ENCODE results near the gene HMOX1. TPM values are rescaled to one million over a fixed set of nuclear protein-coding genes. Genes with fewer than 3 reads are reported as not detected.

Gene HMOX1
- total and polyA plus RNA-seq, 2 of the 8 experiments (the other 6 are each of a cell fraction or from before 2014, with no cell fraction given) = 25.0 to 41.6 TPM

- no peaks in the 10 kb centered on the region for H3K79me2 ChIP-seq (ENCODE audit: control insufficient read depth in 1 of 2, insufficient read depth in 2 of 2, low read length in 2 of 2)
- no peak for FAIRE-seq
- TF ChIP-seq SAP30 (IDR thresholded peaks at IDR 0.05; ENCODE audit: insufficient read depth, insufficient replicate concordance, low read length) (no peak), ZNF274 (IDR thresholded peaks at IDR 0.05; ENCODE audit: borderline replicate concordance, extremely low read depth, low read length) (no peak), CHD2 (IDR thresholded peaks at IDR 0.05; ENCODE audit: low read length) (no peak), SIRT6 (IDR thresholded peaks at IDR 0.05; ENCODE audit: low read length) (no peak), USF2 (IDR thresholded peaks at IDR 0.05; ENCODE audit: low read length) (no peak), RNF2 (IDR thresholded peaks at IDR 0.05; ENCODE audit: borderline replicate concordance, low read depth, low read length, missing control alignments, poor library complexity, severe bottlenecking) (no peak), JUN (IDR thresholded peaks at IDR 0.05; ENCODE audit: low read depth, low read length) (no peak), BRCA1 (IDR thresholded peaks at IDR 0.05; ENCODE audit: low read depth, low read length) (no peak), CBX5 (IDR thresholded peaks at IDR 0.05; ENCODE audit: low read depth, low read length) (no peak), GTF2F1 (IDR thresholded peaks at IDR 0.05; ENCODE audit: borderline replicate concordance, low read depth, low read length) (no peak)
- H4K20me1 ChIP-seq (replicated peaks in 1 of 2; ENCODE audit: control insufficient read depth in 1 of 2, insufficient read depth in 2 of 2, low read length in 2 of 2) = peaks cover 2% of the 10 kb centered on the region in 2 experiments
- H2BK15ac ChIP-seq (ENCODE audit: low read length) = no peak overlapping the region
- H3K23me2 ChIP-seq (ENCODE audit: low read depth, low read length) = peaks cover 13% of the 10 kb centered on the region; the same call in 1 of the 2 replicates
- 0 out of 7 replicates have a peak overlapping the region, but pooled peaks of 1 of the 4 experiments have one; percentile 34 for H3K9ac ChIP-seq (replicated peaks in 1 of 4; ENCODE audit: extremely low read depth in 1 of 4, low read depth in 3 of 4, low read length in 3 of 4)
- POLR2A ChIA-PET (ENCODE audit: partially characterized antibody) = no interaction called here
- peaks cover 0 to 9% (median under 1%) of the 10 kb centered on the region in 4 experiments; a peak in 4 of 7 replicates for H3K4me1 ChIP-seq (replicated peaks in 1 of 4; ENCODE audit: control insufficient read depth in 3 of 4, insufficient read depth in 4 of 4, low read length in 3 of 4)
- H2BK20ac ChIP-seq (ENCODE audit: low read length) = no peak overlapping the region
- H3K56ac ChIP-seq (replicated peaks; ENCODE audit: insufficient read length, low read depth, low read length) = no peak overlapping the region
- peaks cover 2 to 4% (median 3%) of the 10 kb centered on the region in 4 experiments; a peak in 4 of 8 replicates for H3K36me3 ChIP-seq (ENCODE audit: control insufficient read depth in 2 of 4, insufficient read depth in 4 of 4, low read length in 3 of 4)
- H3K9me3 ChIP-seq (ENCODE audit: insufficient read depth in 2 of 2, low read depth in 1 of 2, low read length in 1 of 2) = no peaks in the 10 kb centered on the region
- H4K91ac ChIP-seq (replicated peaks; ENCODE audit: insufficient read length, low read length) = no peak overlapping the region
- no peak overlapping the region for H2BK120ac ChIP-seq (replicated peaks; ENCODE audit: low read depth, low read length)
- H3K79me1 ChIP-seq (ENCODE audit: low read depth, low read length) = no peaks in the 10 kb centered on the region; the same call in 1 of the 2 replicates
- H3K4me3 ChIP-seq (ENCODE audit: extremely low read depth in 1 of 4, insufficient read depth in 2 of 4, low read depth in 3 of 4, low read length in 4 of 4) = no peak overlapping the region
- DNase-seq (ENCODE audit: low read depth in 1 of 2, low spot score in 2 of 2) = no peak
- H2BK12ac ChIP-seq (ENCODE audit: low read depth, low read length) = no peak overlapping the region
- CTCF ChIA-PET (ENCODE audit: partially characterized antibody) = no interaction called here
- no peak overlapping the region for H2AFZ ChIP-seq (ENCODE audit: low read length)
- H3K23ac ChIP-seq (ENCODE audit: insufficient read length) = no peak overlapping the region
- H4K5ac ChIP-seq (ENCODE audit: insufficient read length, low read depth, low read length) = no peak overlapping the region
- no peaks in the 10 kb centered on the region for H3K27me3 ChIP-seq (replicated peaks in 1 of 4; ENCODE audit: control insufficient read depth in 3 of 4, extremely low read depth in 1 of 4, insufficient read depth in 3 of 4, low read length in 3 of 4)
- H2AK5ac ChIP-seq (ENCODE audit: low read depth, low read length) = no peak overlapping the region
- H3K27ac ChIP-seq (ENCODE audit: low read depth, low read length) = no peak overlapping the region
- H3K4me2 ChIP-seq (ENCODE audit: insufficient read depth in 1 of 2, low read depth in 2 of 2, low read length in 2 of 2) = no peak overlapping the region
- H4K8ac ChIP-seq (ENCODE audit: extremely low read depth, insufficient read depth, low read length) = no peak overlapping the region
- no peak overlapping the region for H3K14ac ChIP-seq (ENCODE audit: insufficient read length)
- H3K18ac ChIP-seq (ENCODE audit: extremely low read depth, low read length) = no peak overlapping the region
- H2BK5ac ChIP-seq (ENCODE audit: low read depth, low read length) = no peak overlapping the region
- WGBS, 2 experiments (ENCODE audit: extremely low coverage in 1 of 2, insufficient coverage in 1 of 2, insufficient read length in 1 of 2, insufficient replicate concordance in 2 of 2, low coverage in 1 of 2, low lambda C conversion rate in 2 of 2, missing lambda C conversion rate in 1 of 2) = 67% methylated on average over 1 of the region's 1 CpG; no CpG with 5 or more reads in 1 of the 2 experiments
- no peak overlapping the region for H3K4ac ChIP-seq (replicated peaks; ENCODE audit: insufficient read length, low read depth, low read length)
Measured at GRCh38 chr22:35439365-35439717, 58.4 kb downstream of the HMOX1 start.
